HG03439 (cell line): Measurements from ENCODE around the gene CLCN2.
A peak's percentile ranks its signal among the peaks of the same experiment; 100 is the strongest.

Experiments
- ATAC-seq: cut with Tn5 transposase; IDR thresholded peaks from one replicate; pipeline ENCODE4 v1.9.1; 2021; ENCODE audit warnings: mild to moderate bottlenecking, moderate library complexity; ENCODE audit not compliant: unreplicated experiment

CLCN2 gene

DNA sequence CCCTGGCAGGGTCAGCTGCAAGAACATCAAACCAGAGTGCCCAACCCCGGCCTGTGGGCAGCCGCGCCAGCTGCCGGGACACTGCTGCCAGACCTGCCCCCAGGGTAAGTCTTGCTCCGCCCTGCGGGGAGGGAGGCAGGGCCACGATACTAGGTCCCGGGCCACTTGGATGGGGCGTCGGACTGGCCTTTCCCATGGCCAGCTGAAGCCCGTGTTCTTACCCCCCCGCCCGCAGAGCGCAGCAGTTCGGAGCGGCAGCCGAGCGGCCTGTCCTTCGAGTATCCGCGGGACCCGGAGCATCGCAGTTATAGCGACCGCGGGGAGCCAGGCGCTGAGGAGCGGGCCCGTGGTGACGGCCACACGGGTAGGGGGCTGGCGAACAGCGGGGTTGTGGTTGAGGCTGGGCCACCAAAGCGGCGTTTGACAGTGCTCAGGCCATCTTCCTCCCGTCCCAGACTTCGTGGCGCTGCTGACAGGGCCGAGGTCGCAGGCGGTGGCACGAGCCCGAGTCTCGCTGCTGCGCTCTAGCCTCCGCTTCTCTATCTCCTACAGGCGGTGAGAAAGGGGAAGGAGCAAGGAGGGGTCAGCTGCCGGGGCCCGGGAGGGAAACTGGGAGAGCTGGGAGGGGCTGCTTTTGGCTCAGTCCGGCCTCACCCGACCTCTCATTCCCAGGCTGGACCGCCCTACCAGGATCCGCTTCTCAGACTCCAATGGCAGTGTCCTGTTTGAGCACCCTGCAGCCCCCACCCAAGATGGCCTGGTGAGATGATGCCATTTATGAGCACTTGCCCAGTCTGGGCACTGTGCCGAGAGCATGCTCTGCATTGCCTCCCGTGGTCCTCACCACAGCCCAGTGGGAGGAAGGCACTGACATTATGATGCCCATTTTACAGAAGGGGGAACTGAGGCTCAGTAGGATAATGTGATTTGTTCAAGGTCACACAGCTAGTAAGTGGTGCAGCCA is 20.1 kb upstream of the CLCN2 start:
- no peak for ATAC-seq

DNA sequence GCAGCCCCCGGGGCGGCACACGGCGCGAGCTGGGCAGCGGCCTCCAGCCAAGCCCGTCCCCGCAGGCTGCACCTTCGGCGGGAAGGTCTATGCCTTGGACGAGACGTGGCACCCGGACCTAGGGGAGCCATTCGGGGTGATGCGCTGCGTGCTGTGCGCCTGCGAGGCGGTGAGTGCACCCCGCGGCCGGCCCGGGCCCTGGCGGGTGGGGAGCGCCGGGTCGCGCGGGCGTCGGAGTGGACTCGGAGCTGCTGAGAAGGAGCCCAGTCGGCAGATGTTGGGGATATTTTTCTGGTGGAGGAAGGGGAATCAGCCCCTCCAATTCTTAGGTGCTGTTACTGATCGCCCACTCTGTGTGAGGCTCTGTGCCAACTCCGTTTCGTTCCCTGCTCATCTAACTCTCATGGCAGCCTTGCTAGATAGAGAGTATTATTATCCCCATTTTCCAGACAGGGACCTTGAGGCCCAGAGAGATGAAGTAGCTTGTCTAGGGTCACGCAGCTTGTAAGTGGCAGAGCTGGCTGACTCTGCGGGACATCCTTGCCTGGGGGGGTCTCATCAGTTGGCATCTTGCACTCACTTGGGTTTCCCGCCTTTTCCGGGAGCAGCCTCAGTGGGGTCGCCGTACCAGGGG is 19.3 kb upstream of the CLCN2 start:
- ATAC-seq = no peak

DNA sequence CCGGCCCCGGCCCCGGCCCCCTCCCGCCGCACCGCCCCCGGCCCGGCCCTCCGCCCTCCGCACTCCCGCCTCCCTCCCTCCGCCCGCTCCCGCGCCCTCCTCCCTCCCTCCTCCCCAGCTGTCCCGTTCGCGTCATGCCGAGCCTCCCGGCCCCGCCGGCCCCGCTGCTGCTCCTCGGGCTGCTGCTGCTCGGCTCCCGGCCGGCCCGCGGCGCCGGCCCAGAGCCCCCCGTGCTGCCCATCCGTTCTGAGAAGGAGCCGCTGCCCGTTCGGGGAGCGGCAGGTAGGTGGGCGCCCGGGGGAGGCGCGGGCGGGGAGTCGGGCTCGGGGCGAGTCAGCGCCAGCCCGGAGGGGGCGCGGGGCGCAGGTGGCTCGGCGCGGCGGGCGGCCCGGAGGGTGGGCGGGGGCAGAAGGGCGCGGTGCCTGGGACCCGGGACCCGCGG is 18.8 kb upstream of the CLCN2 start:
- no peak for ATAC-seq

DNA sequence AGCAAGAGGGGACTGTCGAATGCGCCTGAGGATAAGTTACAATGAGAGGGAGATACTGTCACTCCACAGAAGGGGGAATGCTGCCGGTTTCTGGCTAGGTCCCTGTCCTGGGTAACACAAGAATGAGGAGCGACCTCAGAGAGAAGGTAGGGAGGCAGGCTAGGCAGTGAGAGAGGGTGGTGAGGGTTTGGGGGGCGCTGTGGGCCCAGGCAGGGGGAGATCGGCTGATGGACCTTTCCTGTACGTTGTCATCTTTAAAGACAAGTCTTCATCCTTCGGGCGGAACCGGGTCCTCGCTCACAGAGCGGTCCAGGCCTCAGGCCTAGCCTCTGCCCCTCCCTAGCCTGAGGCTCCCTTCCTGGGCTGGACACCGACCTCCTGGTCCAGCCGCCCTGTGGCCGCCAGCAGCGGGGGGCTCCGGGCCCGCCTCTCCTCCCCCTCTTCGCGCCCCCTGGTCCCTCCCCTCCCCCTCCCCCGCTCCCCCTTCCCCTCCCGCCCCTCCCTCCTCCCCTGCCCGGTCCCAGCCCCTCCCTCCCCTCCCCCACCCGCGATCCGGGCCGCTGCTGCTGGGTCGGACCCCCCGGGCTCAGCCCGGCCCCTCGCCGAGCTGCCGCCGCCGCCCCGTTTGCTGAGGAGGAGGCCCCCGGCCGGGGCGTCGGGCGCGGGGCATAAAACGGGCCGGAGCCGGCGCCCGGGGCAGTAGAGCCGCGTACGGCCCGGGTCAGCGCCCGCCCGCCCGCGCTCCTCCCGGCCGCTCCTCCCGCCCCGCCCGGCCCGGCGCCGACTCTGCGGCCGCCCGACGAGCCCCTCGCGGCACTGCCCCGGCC is 18.2 kb upstream of the CLCN2 start, which contains the start of gene CHRD:
TSS of gene CHRD (plus strand) at position 697 of the 827 bp plus-strand sequence. CDS start 265 bp downstream, outside the sequence.
- ATAC-seq = no peak

GRCh38 chr3:184378651-184379357 is 17.4 kb upstream of the CLCN2 start:
- no peak for ATAC-seq

GRCh38 chr3:184377882-184378445 is 16.6 kb upstream of the CLCN2 start, which contains the start of gene THPO:
TSS of gene THPO (minus strand) at chr3:184378207. CDS start at chr3:184376259, 1,948 bp downstream.
- ATAC-seq = no peak

GRCh38 chr3:184377374-184377773 is 16.0 kb upstream of the CLCN2 start:
- no peak for ATAC-seq

DNA sequence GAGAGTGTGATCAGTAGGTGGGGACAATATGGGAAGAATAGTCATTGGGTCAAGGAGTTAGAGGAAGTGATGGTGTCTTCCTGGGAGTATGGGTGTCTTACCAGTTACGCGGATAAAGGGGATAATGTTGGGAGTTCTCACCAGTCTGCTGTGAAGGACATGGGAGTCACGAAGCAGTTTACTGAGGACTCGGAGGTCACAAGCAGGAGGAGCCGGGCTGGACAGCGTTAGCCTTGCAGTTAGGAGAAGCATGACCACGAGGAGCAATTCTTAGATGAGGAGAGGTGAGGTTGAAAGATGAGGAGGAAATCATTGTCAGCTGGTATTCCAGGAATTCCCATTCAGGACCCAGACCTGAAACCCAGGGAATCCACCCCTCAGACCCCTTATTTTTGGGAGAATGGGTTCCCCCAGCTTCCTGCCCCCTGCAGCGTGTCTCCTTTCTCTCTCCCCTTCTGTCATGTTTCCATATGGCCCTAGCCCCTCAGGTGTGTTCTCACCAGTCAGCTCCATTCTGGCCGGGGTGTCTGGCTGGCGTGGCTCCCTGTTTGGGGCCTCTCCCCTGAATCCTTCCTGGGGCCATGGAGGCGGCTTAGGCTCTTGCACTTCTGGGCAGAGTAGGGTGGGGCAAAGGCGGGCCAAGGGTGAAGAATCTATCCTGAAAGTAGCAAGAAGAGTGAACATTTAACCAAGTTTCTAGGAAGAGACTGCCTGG is 14.5 kb upstream of the CLCN2 start:
- ATAC-seq = no peak

GRCh38 chr3:184373422-184373821 is 12.0 kb upstream of the CLCN2 start:
- ATAC-seq = no peak

DNA sequence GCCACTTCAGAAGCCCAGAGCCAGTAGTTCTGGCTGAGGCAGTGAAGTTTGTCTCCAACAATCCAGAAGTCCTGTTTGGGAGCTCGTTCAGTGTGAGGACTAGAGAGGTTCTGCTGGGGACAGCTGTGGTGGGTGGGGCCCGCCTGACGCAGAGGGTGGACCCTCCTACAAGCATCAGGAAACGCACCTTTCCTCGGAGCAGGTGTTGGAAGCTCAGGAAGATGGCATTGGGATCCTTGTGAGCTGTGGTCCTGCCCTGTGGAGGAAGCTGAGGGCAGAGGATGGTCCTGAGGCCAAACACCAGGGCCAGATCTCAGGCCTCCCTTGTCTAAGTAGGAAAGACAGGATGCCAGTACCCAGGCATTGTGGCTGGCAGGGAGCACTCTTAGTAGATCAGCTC is 11.5 kb upstream of the CLCN2 start:
- ATAC-seq = no peak

- no peak for ATAC-seq
These were observed 11.0 kb upstream of the CLCN2 start for GRCh38 chr3:184372296-184372821.

DNA sequence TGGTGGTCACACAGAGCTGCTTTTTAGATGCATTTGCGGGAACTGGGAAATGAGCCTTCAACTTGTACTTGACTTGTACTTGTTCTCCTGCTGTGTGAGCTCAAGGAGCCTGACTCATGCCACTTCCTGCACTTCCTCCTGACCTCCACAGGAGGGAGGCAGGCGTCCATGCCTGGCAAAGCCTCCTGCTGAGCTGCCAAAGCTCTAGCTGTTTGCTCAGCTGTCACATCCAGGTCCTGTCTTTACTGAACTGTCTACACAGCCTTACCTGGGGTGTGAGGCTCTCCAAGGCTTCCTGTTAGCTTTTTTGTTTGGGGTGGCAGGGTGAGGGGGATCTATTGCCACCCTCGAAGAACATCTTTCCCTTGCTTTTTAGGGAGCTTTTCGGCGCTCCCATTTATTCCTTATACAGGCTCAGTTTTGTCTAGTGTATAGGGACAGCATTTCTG is 10.2 kb upstream of the CLCN2 start:
- peak; percentile 58 for ATAC-seq

GRCh38 chr3:184368586-184369183 is 7.3 kb upstream of the CLCN2 start:
- ATAC-seq = no peak

- ATAC-seq = no peak
These were observed 6.7 kb upstream of the CLCN2 start for GRCh38 chr3:184368116-184368515.

DNA sequence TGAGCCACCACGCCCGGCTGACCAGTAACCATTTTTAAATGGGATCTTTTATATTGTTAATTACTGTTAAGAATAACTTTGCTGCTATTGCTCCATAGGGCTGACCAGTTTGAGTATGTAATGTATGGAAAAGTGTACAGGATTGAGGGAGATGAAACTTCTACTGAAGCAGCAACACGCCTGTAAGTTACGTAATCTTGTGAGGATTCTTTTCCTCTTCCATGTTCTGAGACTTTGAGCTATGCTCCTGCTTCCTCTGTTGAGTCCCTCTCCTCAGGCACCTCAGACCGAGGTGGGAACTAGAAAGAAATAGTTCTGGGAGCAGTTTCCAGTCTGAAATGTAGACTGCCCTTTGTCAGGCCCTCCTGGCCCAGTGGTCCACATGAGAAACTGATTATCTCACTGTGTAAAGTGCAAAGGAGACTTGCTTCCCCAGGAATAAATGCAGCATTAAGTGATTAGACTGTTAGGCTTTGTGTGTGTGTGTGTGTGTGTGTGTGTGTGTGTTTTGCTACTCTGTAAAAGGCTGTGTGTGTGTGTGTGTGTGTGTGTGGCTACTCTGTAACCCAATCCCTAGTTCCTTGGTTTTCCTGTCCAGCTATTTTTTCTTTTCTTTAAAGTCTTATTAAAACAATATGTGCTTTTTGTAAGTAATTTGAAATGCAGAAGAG is 5.3 kb upstream of the CLCN2 start:
- no peak for ATAC-seq

DNA sequence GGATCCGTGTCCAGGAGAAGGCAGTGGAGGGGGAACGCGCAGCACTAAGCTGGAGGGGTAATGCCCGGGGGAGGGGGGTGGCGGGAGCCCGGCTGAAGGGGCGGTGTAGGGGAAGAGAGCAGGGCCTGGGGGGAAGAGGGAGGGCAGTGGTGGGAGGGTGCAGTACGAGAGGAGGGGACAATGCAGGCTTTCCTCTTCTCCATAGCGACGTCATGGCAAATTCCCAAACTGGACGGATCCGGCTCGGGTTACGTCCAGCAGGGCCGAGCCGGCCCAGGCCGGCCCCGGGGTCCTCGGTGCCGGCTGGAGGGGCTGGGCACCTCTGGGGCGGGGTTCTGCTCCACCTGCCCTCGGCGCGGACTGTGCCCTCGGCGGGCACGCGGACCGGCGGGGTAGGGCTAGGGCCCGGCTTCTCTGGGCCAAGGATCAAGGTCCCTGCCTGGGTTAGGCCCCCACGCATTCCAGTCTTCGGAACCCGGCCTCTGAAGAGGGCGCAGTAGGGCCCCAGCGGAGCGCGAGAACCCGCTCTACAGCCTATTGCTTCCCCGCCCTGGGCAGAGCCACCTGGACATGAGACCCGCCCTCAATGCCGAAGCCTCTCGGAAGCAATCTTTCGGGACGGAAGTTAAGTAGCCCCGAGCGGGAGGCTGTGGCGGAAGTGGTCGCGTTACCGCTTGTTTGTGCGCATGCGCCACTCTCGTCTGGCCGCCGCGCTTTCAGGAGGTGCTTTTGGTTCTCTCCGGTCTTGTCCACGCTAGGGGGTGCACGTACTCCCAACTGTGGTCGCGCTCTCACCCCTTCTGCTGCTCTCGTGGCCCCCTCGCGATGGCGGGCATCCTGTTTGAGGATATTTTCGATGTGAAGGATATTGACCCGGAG is 1.5 kb upstream of the CLCN2 start:
- peak; percentile 88 for ATAC-seq
